HepG2 (cell line): ENCODE measurements around the gene KDM7A. TPM values are rescaled to one million over a fixed set of nuclear protein-coding genes. Genes with fewer than 3 reads are reported as not detected.

Experiments used
- ATAC-seq: fragments of 200-7000 bp; cut with Tn5 transposase; 3 replicates; pipeline ENCODE4 v1.9.1; 2020; ENCODE audit warnings: mild to moderate bottlenecking, moderate library complexity
- BruUV-seq: library from RNA; stranded (reverse); fragments of 400-500 nt; replicated peaks from 2 replicates; lab custom pipeline; 2021; lab: Mats Ljungman, UMichigan
- CTCF ChIA-PET: fragments of 300-600 bp; formaldehyde crosslinking; extraction: SDS; loops from one replicate; lab custom pipeline; 2021; ENCODE audit warnings: low total read pairs, inconsistent platforms, low intra/inter-chr PET ratio; lab: Yijun Ruan, JAX
- POLR2A ChIA-PET: fragments of 350-600 bp; sonication (Branson Sonifier 250); formaldehyde crosslinking; loops from one replicate; lab custom pipeline; 2020; ENCODE audit warnings: antibody characterized with exemption, inconsistent platforms; lab: Yijun Ruan, JAX
- DNase-seq: peaks from one replicate; pipeline ENCODE4 v3.0.0-alpha.2; 2015; ENCODE audit warnings: low spot score
- FAIRE-seq: peaks from 3 replicates; lab custom pipeline; 2011; peaks lifted over from hg19 to GRCh38; lab: Jason Lieb, UNC
- H2AFZ ChIP-seq: one replicate; pipeline ENCODE4 v1.6.1; 2011; ENCODE audit warnings: low read length, inconsistent platforms
- H3K27ac ChIP-seq: fragments of 300-600 bp; 3 replicates; pipeline ENCODE4 v1.8.0; 2011; ENCODE audit warnings: mixed run types, mild to moderate bottlenecking, mixed read lengths, low read length, inconsistent platforms; ENCODE audit not compliant: insufficient read depth; ENCODE audit errors: extremely low read length
- H3K27me3 ChIP-seq, 2 experiments: fragments of 200-600 bp in 1 of 2; 2 replicates in 1 of 2; 3 replicates in 1 of 2; pipeline versions ENCODE4 v1.6.0 to v1.8.0; 2011; ENCODE audit warnings: low read length in 2 of 2, mild to moderate bottlenecking in 2 of 2, moderate library complexity in 2 of 2, inconsistent platforms in 1 of 2; ENCODE audit not compliant: insufficient read depth in 2 of 2, control insufficient read depth in 1 of 2
- H3K36me3 ChIP-seq, 2 experiments: fragments of 200-600 bp in 1 of 2; replicated peaks in 1 of 2; 2 replicates in 1 of 2; 3 replicates in 1 of 2; pipeline versions ENCODE4 v1.5.1 to v1.8.0; 2011; ENCODE audit warnings: low read length in 2 of 2, inconsistent platforms in 1 of 2; ENCODE audit not compliant: insufficient read depth in 2 of 2, control insufficient read depth in 1 of 2
- H3K4me1 ChIP-seq: 2 replicates; pipeline ENCODE4 v1.5.1; 2012; ENCODE audit warnings: low read length, inconsistent platforms; ENCODE audit not compliant: insufficient read depth
- H3K4me2 ChIP-seq: 2 replicates; pipeline ENCODE4 v1.6.0; 2011; ENCODE audit warnings: low read depth, low read length, inconsistent platforms
- H3K4me3 ChIP-seq, 3 experiments: fragments of 200-600 bp in 1 of 3; sonication (generic), shearing (Covaris generic) in 1 of 3; replicated peaks in 1 of 3; 2 replicates each; pipeline ENCODE4 v1.5.1; 2011 to 2016; ENCODE audit warnings: low read length in 3 of 3, inconsistent platforms in 2 of 3, low read depth in 2 of 3, mild to moderate bottlenecking in 2 of 3, control low read depth in 1 of 3, mixed read lengths in 1 of 3; ENCODE audit not compliant: insufficient read depth in 1 of 3
- H3K79me2 ChIP-seq: one replicate; pipeline ENCODE4 v1.6.1; 2011; ENCODE audit warnings: low read length, inconsistent platforms; ENCODE audit not compliant: insufficient read depth
- H3K9ac ChIP-seq: 2 replicates; pipeline ENCODE4 v1.6.0; 2011; ENCODE audit warnings: mild to moderate bottlenecking, low read depth, low read length, inconsistent platforms; ENCODE audit not compliant: insufficient read depth
- H3K9me3 ChIP-seq: 2 replicates; pipeline ENCODE4 v1.5.1; 2012; ENCODE audit warnings: mild to moderate bottlenecking, low read length
- H4K20me1 ChIP-seq: 2 replicates; pipeline ENCODE4 v1.6.0; 2011; ENCODE audit warnings: inconsistent platforms, mild to moderate bottlenecking, low read length, moderate library complexity; ENCODE audit not compliant: insufficient read depth
- NFKB2 ChIP-seq: sonication (generic); formaldehyde crosslinking; IDR thresholded peaks from 2 replicates; pipeline ENCODE4 v1.4.0; 2020; ENCODE audit warnings: missing genetic modification reagents, borderline replicate concordance
- POGK ChIP-seq: sonication (generic); formaldehyde crosslinking; conservative IDR thresholded peaks from 2 replicates; pipeline ENCODE4 v1.8.0; 2022; ENCODE audit warnings: mild to moderate bottlenecking, moderate library complexity, missing genetic modification reagents
- PTBP1 ChIP-seq: fragments of 200-400 bp; formaldehyde crosslinking; IDR thresholded peaks from 2 replicates; pipeline ENCODE4 v1.6.1; 2018; ENCODE audit warnings: low read length, low read depth; ENCODE audit not compliant: poor library complexity, severe bottlenecking
- ZNF512B ChIP-seq: sonication (generic); formaldehyde crosslinking; IDR thresholded peaks from 2 replicates; pipeline ENCODE4 v1.5.1; 2020; ENCODE audit warnings: missing genetic modification reagents, mild to moderate bottlenecking, borderline replicate concordance
- ZNF670 ChIP-seq: sonication (generic); formaldehyde crosslinking; IDR thresholded peaks from 2 replicates; pipeline ENCODE4 v1.8.0; 2022; ENCODE audit warnings: mild to moderate bottlenecking, missing genetic modification reagents, borderline replicate concordance
- WGBS: methylation state at CpG from one replicate; pipeline ENCODE4 v1.1.6; 2017; ENCODE audit warnings: low lambda C conversion rate; 5-methylcytosine and 5-hydroxymethylcytosine counted together
- in situ Hi-C: cut with HindIII; loops from 2 replicates; pipeline ENCODE4 v1.10.0; 2017; ENCODE audit warnings: low pct_unique_long_range_greater_than_20kb; ENCODE audit not compliant: extremely low pct_ligation_motif_present
- intact Hi-C: fragments of 100-400 bp; cut with micrococcal nuclease; formaldehyde crosslinking; loops from one replicate; pipeline ENCODE4 v1.10.0; 2022; ENCODE audit not compliant: unreplicated experiment
- polyA plus RNA-seq, 8 experiments: library from polyadenylated mRNA; depleted of rRNA in 3 of 8; stranded (reverse) in 7 of 8; unstranded in 1 of 8; fragments of >200 nt; fragmentation: Illumina TruSeq in 4 of 8; extraction: Trizol in 4 of 8; gene quantifications; 2 replicates each; pipeline versions ENCODE4 v1.2.1 to v1.2.3, GENCODE V29; 2011 to 2016; ENCODE audit warnings: low read depth in 4 of 8, missing spikeins in 1 of 8, mixed read lengths in 1 of 8; ENCODE audit not compliant: insufficient read depth in 1 of 8
- total RNA-seq, 5 experiments: library from RNA; depleted of rRNA; stranded (reverse); fragments of >200 nt; fragmentation: Illumina TruSeq; extraction: Trizol; gene quantifications; 2 replicates each; pipeline ENCODE4 v1.2.3, GENCODE V29; 2016; ENCODE audit warnings: low read depth in 1 of 5

The KDM7A gene
- total and polyA plus RNA-seq, 2 of the 13 experiments (the other 11 are each of a cell fraction or from before 2014, with no cell fraction given), result 10.8 to 16.8 TPM

GRCh38 chr7:140062118-140062527 is 114.7 kb downstream of the KDM7A start (continued):
- TF ChIP-seq NFKB2 (CRISPR knock-in tag), result peak; percentile 6; the same call in 1 of the 2 replicates
- TF ChIP-seq, all 625 proteins: peak for 5

GRCh38 chr7:140061607-140061930 is 115.2 kb downstream of the KDM7A start:
- no peak overlapping the region for H2AFZ ChIP-seq
- H3K4me1 ChIP-seq, result peaks cover 68% of the 10 kb centered on the region
- H3K79me2 ChIP-seq, result peaks cover 20% of the 10 kb centered on the region
- H3K9ac ChIP-seq, result peak overlapping the region; percentile 69; the same call in 1 of the 2 replicates
- POLR2A ChIA-PET, result interaction anchor here (2.2 kb wide), 1 partner anchor 12 kb away, joined by 14 read pairs; no protein-coding TSS in a partner anchor
- TF ChIP-seq POGK (CRISPR knock-in tag) (peak; percentile 71), ZNF670 (no peak), PTBP1 (no peak), ZNF512B (CRISPR knock-in tag) (no peak)
- H4K20me1 ChIP-seq, result no peaks in the 10 kb centered on the region
- H3K4me2 ChIP-seq, result peak overlapping the region; percentile 76
- peak overlapping the region; percentile 51 to 73 (median 58); a peak in 3 of 6 replicates for H3K4me3 ChIP-seq
- FAIRE-seq (no peak), ATAC-seq (no peak), DNase-seq (no peak)
- H3K27me3 ChIP-seq, result no peaks in the 10 kb centered on the region
- 97% methylated on average over 2 of the region's 2 CpGs for WGBS
- no TSS peak for BruUV-seq
- CTCF ChIA-PET, result no interaction called here
- in situ Hi-C loops (no loop called here), intact Hi-C loops (no loop called here)
- no peak overlapping the region for H3K27ac ChIP-seq
- H3K9me3 ChIP-seq, result peaks cover 5% of the 10 kb centered on the region
- H3K36me3 ChIP-seq, result peaks cover 4 to 11% of the 10 kb centered on the region in 2 experiments; a peak in 4 of 5 replicates
